ENCODE data around the gene TSC1. TPM values are rescaled to one million over a fixed set of nuclear protein-coding genes. Genes with fewer than 3 reads are reported as not detected.

TSC1 gene
- total RNA-seq, 2 experiments from 2014 or later: 28.7 to 66.2 TPM

DNA sequence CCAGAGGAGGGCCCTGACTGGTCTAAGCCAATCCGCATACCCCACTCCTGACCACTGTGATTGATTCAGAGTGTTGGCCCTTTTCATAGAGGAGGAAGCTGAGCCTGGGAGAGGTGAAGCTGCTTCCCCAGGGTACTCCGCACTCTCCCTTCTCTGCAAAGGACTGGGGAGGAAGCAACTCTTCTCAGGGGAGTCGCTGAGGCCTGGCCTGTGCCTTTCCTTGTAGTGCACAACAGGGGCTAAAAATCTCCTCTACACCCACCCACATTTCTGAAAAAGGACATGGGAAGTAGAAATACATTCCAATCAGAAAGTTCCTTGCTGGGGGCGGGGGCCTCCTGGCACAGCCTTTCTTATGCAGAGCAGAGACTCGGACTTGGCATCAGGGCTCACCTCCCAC is 88.5 kb downstream of the TSC1 start:
- Histone ChIP-seq H3K4me1 (ENCODE audit: insufficient read depth, low read length, poor library complexity, severe bottlenecking) (no peaks in the 10 kb centered on the region), H2AFZ (ENCODE audit: low read length) (no peak overlapping the region), H3K79me2 (ENCODE audit: insufficient read depth, low read depth, low read length) (no peaks in the 10 kb centered on the region), H3K27ac (ENCODE audit: low read depth, low read length, poor library complexity, severe bottlenecking) (no peak overlapping the region), H3K9me3 (ENCODE audit: low read length) (no peaks in the 10 kb centered on the region), H3K4me3 (ENCODE audit: low read depth, low read length, poor library complexity, severe bottlenecking) (no peak overlapping the region), H3K4me2 (ENCODE audit: low read length) (no peak overlapping the region), H3K36me3 (ENCODE audit: insufficient read depth, low read length) (no peaks in the 10 kb centered on the region), H4K20me1 (ENCODE audit: insufficient read depth, low read length) (no peaks in the 10 kb centered on the region), H3K9me2 (ENCODE audit: insufficient read depth, low read length) (no peaks in the 10 kb centered on the region)
- ChIA-PET CTCF (ENCODE audit: unreplicated experiment) (no interaction called here), POLR2A (no interaction called here)
- intact Hi-C loops (cut with micrococcal nuclease; ENCODE audit: unreplicated experiment): no loop called here
- no peak for TF ChIP-seq EZH2phosphoT487 (IDR thresholded peaks at IDR 0.05; ENCODE audit: borderline replicate concordance, low read depth, low read length)
- TF ChIP-seq, protein P1, sequence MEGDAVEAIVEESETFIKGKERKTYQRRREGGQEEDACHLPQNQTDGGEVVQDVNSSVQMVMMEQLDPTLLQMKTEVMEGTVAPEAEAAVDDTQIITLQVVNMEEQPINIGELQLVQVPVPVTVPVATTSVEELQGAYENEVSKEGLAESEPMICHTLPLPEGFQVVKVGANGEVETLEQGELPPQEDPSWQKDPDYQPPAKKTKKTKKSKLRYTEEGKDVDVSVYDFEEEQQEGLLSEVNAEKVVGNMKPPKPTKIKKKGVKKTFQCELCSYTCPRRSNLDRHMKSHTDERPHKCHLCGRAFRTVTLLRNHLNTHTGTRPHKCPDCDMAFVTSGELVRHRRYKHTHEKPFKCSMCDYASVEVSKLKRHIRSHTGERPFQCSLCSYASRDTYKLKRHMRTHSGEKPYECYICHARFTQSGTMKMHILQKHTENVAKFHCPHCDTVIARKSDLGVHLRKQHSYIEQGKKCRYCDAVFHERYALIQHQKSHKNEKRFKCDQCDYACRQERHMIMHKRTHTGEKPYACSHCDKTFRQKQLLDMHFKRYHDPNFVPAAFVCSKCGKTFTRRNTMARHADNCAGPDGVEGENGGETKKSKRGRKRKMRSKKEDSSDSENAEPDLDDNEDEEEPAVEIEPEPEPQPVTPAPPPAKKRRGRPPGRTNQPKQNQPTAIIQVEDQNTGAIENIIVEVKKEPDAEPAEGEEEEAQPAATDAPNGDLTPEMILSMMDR (conservative IDR thresholded peaks at IDR 0.05; ENCODE audit: low read length): no peak
- no TSS peak for BruUV-seq (replicated peaks)
- no peak for DNase-seq (ENCODE audit: low spot score)

DNA sequence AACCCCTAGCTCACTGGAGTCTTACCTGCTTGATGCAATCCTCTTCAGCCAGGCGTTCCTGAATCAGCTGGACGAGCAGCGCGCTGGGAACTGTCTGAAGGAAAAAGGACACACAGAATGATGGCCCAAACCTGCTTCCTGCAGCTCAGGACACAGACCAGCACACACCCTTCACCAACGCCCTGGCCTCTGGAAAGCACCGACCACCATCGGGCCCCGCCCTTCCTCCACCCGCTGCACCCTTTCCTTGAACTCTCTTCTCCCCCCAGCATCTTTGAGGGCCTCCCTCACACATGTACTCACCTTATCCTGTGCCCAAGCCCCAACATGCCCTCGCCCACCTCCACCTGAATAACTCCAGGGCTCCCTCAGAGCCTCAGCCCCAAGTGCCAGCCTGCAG is 89.6 kb downstream of the TSC1 start:
- ChIA-PET CTCF (ENCODE audit: unreplicated experiment) (no interaction called here), POLR2A (no interaction called here)
- H3K27ac ChIP-seq (ENCODE audit: low read depth, low read length, poor library complexity, severe bottlenecking): no peak overlapping the region

GRCh38 chr9:132853482-132853881 is 90.9 kb downstream of the TSC1 start:
- CTCF ChIA-PET (ENCODE audit: unreplicated experiment): no interaction called here

More for the DNA sequence above, 89.6 kb downstream of the TSC1 start:
- H3K9me3 ChIP-seq (ENCODE audit: low read length): no peaks in the 10 kb centered on the region
- no peaks in the 10 kb centered on the region for H3K4me1 ChIP-seq (ENCODE audit: insufficient read depth, low read length, poor library complexity, severe bottlenecking)
- intact Hi-C loops (cut with micrococcal nuclease; ENCODE audit: unreplicated experiment): no loop called here
- no peak overlapping the region for H3K4me2 ChIP-seq (ENCODE audit: low read length)
- no peak overlapping the region for H2AFZ ChIP-seq (ENCODE audit: low read length)
- H3K79me2 ChIP-seq (ENCODE audit: insufficient read depth, low read depth, low read length): no peaks in the 10 kb centered on the region
- no TSS peak for BruUV-seq (replicated peaks)
- no peak overlapping the region for H3K4me3 ChIP-seq (ENCODE audit: low read depth, low read length, poor library complexity, severe bottlenecking)
- no peaks in the 10 kb centered on the region for H3K36me3 ChIP-seq (ENCODE audit: insufficient read depth, low read length)
- H3K9me2 ChIP-seq (ENCODE audit: insufficient read depth, low read length): no peaks in the 10 kb centered on the region
- TF ChIP-seq, protein P1 (conservative IDR thresholded peaks at IDR 0.05; ENCODE audit: low read length): no peak
- no peak for TF ChIP-seq EZH2phosphoT487 (IDR thresholded peaks at IDR 0.05; ENCODE audit: borderline replicate concordance, low read depth, low read length)
- no peaks in the 10 kb centered on the region for H4K20me1 ChIP-seq (ENCODE audit: insufficient read depth, low read length)
- no peak for DNase-seq (ENCODE audit: low spot score)

More at GRCh38 chr9:132853482-132853881, 90.9 kb downstream of the TSC1 start:
- H3K79me2 ChIP-seq (ENCODE audit: insufficient read depth, low read depth, low read length): no peaks in the 10 kb centered on the region
- TF ChIP-seq, protein P1 (conservative IDR thresholded peaks at IDR 0.05; ENCODE audit: low read length): no peak
- TF ChIP-seq EZH2phosphoT487 (IDR thresholded peaks at IDR 0.05; ENCODE audit: borderline replicate concordance, low read depth, low read length): no peak
- no peak overlapping the region for H3K4me3 ChIP-seq (ENCODE audit: low read depth, low read length, poor library complexity, severe bottlenecking)
- no TSS peak for BruUV-seq (replicated peaks)
- no peak for DNase-seq (ENCODE audit: low spot score)
- POLR2A ChIA-PET: interaction anchor here (0.6 to 0.7 kb wide), 2 partner anchors 8 to 253 kb away, joined by 3 read pairs; no protein-coding TSS in a partner anchor
- no peaks in the 10 kb centered on the region for H3K4me1 ChIP-seq (ENCODE audit: insufficient read depth, low read length, poor library complexity, severe bottlenecking)
- H3K4me2 ChIP-seq (ENCODE audit: low read length): no peak overlapping the region
- no peaks in the 10 kb centered on the region for H3K9me2 ChIP-seq (ENCODE audit: insufficient read depth, low read length)
- H2AFZ ChIP-seq (ENCODE audit: low read length): no peak overlapping the region
- intact Hi-C loops (cut with micrococcal nuclease; ENCODE audit: unreplicated experiment): no loop called here
- H3K36me3 ChIP-seq (ENCODE audit: insufficient read depth, low read length): no peaks in the 10 kb centered on the region
- H3K27ac ChIP-seq (ENCODE audit: low read depth, low read length, poor library complexity, severe bottlenecking): no peak overlapping the region
- H4K20me1 ChIP-seq (ENCODE audit: insufficient read depth, low read length): no peaks in the 10 kb centered on the region
- H3K9me3 ChIP-seq (ENCODE audit: low read length): no peaks in the 10 kb centered on the region

All from OCI-LY7 (cell line).